Transverse colon (tissue), 4 donors: ENCODE data around the gene GTPBP4.

Experiments
- CTCF ChIP-seq, 5 experiments: fragments of 200-600 bp in 3 of 5; fragments of 450-650 bp in 2 of 5; sonication (generic) in 3 of 5; IDR thresholded peaks; 1 replicate in 2 of 5; 2 replicates in 3 of 5; pipeline ENCODE4 v1.5.1; 2016 to 2017; ENCODE audit warnings: antibody characterized with exemption in 5 of 5, inconsistent platforms in 3 of 5, mild to moderate bottlenecking in 2 of 5, moderate library complexity in 1 of 5
- EP300 ChIP-seq: sonication (generic); formaldehyde crosslinking; IDR thresholded peaks from one replicate; pipeline ENCODE4 v1.6.1; 2017; ENCODE audit warnings: antibody characterized with exemption, low read depth
- POLR2A ChIP-seq: fragments of 450-650 bp; IDR thresholded peaks from one replicate; pipeline ENCODE4 v1.6.1; 2016; ENCODE audit warnings: antibody characterized with exemption, mild to moderate bottlenecking, moderate library complexity
- POLR2AphosphoS5 ChIP-seq, 3 donors: sonication (generic); formaldehyde crosslinking; IDR thresholded peaks; one replicate each; pipeline ENCODE4 v1.6.1; 2016; ENCODE audit warnings: antibody characterized with exemption in 3 of 3

- TF ChIP-seq CTCF (IDR thresholded peaks at IDR 0.05): no peak
- no peak for TF ChIP-seq POLR2AphosphoS5 (IDR thresholded peaks at IDR 0.05)
- no peak for TF ChIP-seq POLR2A
- TF ChIP-seq EP300: no peak
Measured at GRCh38 chr10:964988-965417, 23.2 kb upstream of the GTPBP4 start.
